Adipose tissue (tissue), 3 donors: Measurements from ENCODE around the gene LTV1. TPM values are rescaled to one million over a fixed set of nuclear protein-coding genes. Genes with fewer than 3 reads are reported as not detected.
"Not testable (repeated sequence)": the region's sequence is repeated elsewhere in the genome, so short reads cannot be mapped to it uniquely, and the experiment has no call there.

Experiments used
- H3K27ac ChIP-seq: one replicate; pipeline ENCODE4 v1.5.1; 2013; ENCODE audit warnings: low read depth, low read length
- WGBS, 3 donors: extraction: QIAGEN DNeasy Blood & Tissue Kit; methylation state at CpG; one replicate each; pipeline ENCODE4 v1.1.7; 2013; 5-methylcytosine and 5-hydroxymethylcytosine counted together
- polyA plus RNA-seq, 3 donors: library from polyadenylated mRNA; stranded (reverse); fragments of 200-250 nt; gene quantifications; one replicate each; pipeline ENCODE4 v1.2.3, GENCODE V29; 2013
- donor health status: healthy with polysubstance abuse.
- donor health status: Bipolar disorder and iron deficiency.
- donor health status: healthy.

LTV1 gene
- polyA plus RNA-seq, 3 donors: 11.9 to 32.0 (median 22.0) TPM

- H3K27ac ChIP-seq: not testable (repeated sequence)
These were observed 31.4 kb downstream of the LTV1 start for GRCh38 chr6:143874503-143874902.

GRCh38 chr6:143877584-143878271 is 34.6 kb downstream of the LTV1 start:
- no peak overlapping the region for H3K27ac ChIP-seq
- WGBS, 3 donors: 91 to 97% methylated on average over 1 of the region's 1 CpG; no CpG with 5 or more reads in 1 of the 3 donors

- H3K27ac ChIP-seq: no peak overlapping the region
- WGBS, 3 donors: 93 to 95% methylated on average over 3 of the region's 3 CpGs; no CpG with 5 or more reads in 1 of the 3 donors
These were observed 35.2 kb downstream of the LTV1 start for GRCh38 chr6:143878272-143878760.

GRCh38 chr6:143880412-143880811 is 37.3 kb downstream of the LTV1 start:
- 75 to 81% (median 75%) methylated on average over 2 of the region's 2 CpGs for WGBS, 3 donors

GRCh38 chr6:143882401-143882930 is 39.3 kb downstream of the LTV1 start:
- 55 to 70% (median 68%) methylated on average over 2 of the region's 2 CpGs for WGBS, 3 donors

More at GRCh38 chr6:143880412-143880811, 37.3 kb downstream of the LTV1 start:
- no peak overlapping the region for H3K27ac ChIP-seq

GRCh38 chr6:143884216-143884900 is 41.2 kb downstream of the LTV1 start:
- WGBS, 3 donors: 71 to 77% (median 71%) methylated on average over 7 of the region's 7 CpGs
- no peak overlapping the region for H3K27ac ChIP-seq

More at GRCh38 chr6:143882401-143882930, 39.3 kb downstream of the LTV1 start:
- no peak overlapping the region for H3K27ac ChIP-seq

- H3K27ac ChIP-seq: no peak overlapping the region
- WGBS, 3 donors: 96 to 100% (median 98%) methylated on average over 1 of the region's 1 CpG
These were observed 42.0 kb downstream of the LTV1 start for GRCh38 chr6:143885116-143885515.

- 81 to 100% (median 85%) methylated on average over 1 of the region's 1 CpG for WGBS, 3 donors
These were observed 51.5 kb downstream of the LTV1 start for GRCh38 chr6:143894655-143895054.

GRCh38 chr6:143896126-143896860 is 53.2 kb downstream of the LTV1 start:
- 62 to 88% (median 84%) methylated on average over 3 of the region's 3 CpGs for WGBS, 3 donors
- H3K27ac ChIP-seq: no peak overlapping the region

More at GRCh38 chr6:143894655-143895054, 51.5 kb downstream of the LTV1 start:
- no peak overlapping the region for H3K27ac ChIP-seq

GRCh38 chr6:143900358-143900757 is 57.2 kb downstream of the LTV1 start:
- 69 to 99% (median 89%) methylated on average over 2 of the region's 2 CpGs for WGBS, 3 donors
- H3K27ac ChIP-seq: no peak overlapping the region

GRCh38 chr6:143901885-143902750 is 59.0 kb downstream of the LTV1 start:
- H3K27ac ChIP-seq: no peak overlapping the region
- 28 to 56% (median 33%) methylated on average over 6 of the region's 6 CpGs for WGBS, 3 donors

- WGBS, 3 donors: 81 to 89% (median 86%) methylated on average over 2 of the region's 2 CpGs
- H3K27ac ChIP-seq: no peak overlapping the region
These were observed 59.7 kb downstream of the LTV1 start for GRCh38 chr6:143902827-143903226.

GRCh38 chr6:143911028-143911427 is 67.9 kb downstream of the LTV1 start:
- 94 to 96% (median 95%) methylated on average over 1 of the region's 1 CpG for WGBS, 3 donors
- no peak overlapping the region for H3K27ac ChIP-seq

GRCh38 chr6:143912671-143913070 is 69.5 kb downstream of the LTV1 start:
- no peak overlapping the region for H3K27ac ChIP-seq
- 89 to 92% (median 90%) methylated on average over 1 of the region's 1 CpG for WGBS, 3 donors
